ENCODE measurements around the gene TTLL1. TPM values are rescaled to one million over a fixed set of nuclear protein-coding genes. Genes with fewer than 3 reads are reported as not detected.

Gene TTLL1
- total RNA-seq, 1 experiment from 2014 or later: 5.5 TPM

DNA sequence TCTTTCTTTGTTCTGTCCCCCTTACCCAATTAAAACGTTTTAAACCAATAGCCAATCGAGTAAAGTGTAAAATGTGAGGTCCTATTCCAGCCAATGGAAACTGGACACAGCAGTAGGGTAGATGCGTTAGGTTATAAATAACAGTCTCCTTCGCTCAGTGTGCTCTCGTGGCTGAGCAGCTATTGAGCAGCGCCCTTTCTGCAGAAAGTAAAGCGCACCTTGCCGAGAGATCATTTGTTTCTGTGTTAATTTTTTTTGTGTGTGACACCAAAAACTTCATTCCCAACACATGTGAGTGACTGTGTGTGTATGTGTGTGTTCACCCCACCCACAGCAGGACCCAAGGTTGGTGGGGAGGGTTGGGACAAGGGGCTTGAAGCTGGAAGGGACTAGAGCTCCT lies 7.2 kb upstream of the TTLL1 start (continued):
- TF ChIP-seq, protein P1, sequence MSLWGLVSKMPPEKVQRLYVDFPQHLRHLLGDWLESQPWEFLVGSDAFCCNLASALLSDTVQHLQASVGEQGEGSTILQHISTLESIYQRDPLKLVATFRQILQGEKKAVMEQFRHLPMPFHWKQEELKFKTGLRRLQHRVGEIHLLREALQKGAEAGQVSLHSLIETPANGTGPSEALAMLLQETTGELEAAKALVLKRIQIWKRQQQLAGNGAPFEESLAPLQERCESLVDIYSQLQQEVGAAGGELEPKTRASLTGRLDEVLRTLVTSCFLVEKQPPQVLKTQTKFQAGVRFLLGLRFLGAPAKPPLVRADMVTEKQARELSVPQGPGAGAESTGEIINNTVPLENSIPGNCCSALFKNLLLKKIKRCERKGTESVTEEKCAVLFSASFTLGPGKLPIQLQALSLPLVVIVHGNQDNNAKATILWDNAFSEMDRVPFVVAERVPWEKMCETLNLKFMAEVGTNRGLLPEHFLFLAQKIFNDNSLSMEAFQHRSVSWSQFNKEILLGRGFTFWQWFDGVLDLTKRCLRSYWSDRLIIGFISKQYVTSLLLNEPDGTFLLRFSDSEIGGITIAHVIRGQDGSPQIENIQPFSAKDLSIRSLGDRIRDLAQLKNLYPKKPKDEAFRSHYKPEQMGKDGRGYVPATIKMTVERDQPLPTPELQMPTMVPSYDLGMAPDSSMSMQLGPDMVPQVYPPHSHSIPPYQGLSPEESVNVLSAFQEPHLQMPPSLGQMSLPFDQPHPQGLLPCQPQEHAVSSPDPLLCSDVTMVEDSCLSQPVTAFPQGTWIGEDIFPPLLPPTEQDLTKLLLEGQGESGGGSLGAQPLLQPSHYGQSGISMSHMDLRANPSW (CRISPR knock-in tag; conservative IDR thresholded peaks at IDR 0.05; ENCODE audit: low read depth): no peak
- no peak for TF ChIP-seq HMGA2 (CRISPR knock-in tag; IDR thresholded peaks at IDR 0.05)
- TF ChIP-seq ZNF263 (CRISPR knock-in tag; IDR thresholded peaks at IDR 0.05; ENCODE audit: low read depth): no peak
- no peak for TF ChIP-seq SMAD4 (CRISPR knock-in tag; IDR thresholded peaks at IDR 0.05)
- no peak for TF ChIP-seq JAZF1 (CRISPR knock-in tag; IDR thresholded peaks at IDR 0.05)

DNA sequence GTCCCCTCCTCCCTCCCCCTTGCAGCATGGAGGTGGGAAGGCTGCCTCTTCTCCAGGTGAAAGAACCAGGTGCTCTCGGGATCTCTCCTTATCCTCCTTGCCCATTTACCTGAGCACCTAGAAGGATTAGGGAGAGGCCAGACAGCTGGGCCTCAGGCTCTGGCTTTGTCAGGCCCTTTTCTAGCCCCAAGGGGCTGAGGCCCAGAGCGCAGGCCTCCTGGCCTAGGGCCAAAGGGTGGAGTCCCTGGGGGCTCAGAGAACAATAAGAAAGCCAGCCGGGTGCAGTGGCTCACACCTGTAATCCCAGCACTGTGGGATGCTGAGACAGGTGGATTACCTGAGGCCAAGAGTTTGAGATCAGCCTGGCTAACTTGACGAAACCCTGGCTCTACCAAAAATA lies 5.4 kb upstream of the TTLL1 start:
- peaks cover 16% of the 10 kb centered on the region for H3K9me3 Mint-ChIP-seq
- no peak overlapping the region for H3K27ac Mint-ChIP-seq
- no peaks in the 10 kb centered on the region; the same call in none of the 2 replicates for H3K27me3 Mint-ChIP-seq (ENCODE audit: low read depth)
- H3K36me3 Mint-ChIP-seq: peaks cover 11% of the 10 kb centered on the region
- DNase-seq (ENCODE audit: low spot score) (no peak), ATAC-seq (no peak)
- ChIA-PET CTCF (interaction anchor here (0.6 kb wide), 1 partner anchor 555 kb away, joined by 5 read pairs; no protein-coding TSS in a partner anchor), POLR2A (no interaction called here)
- H3K4me1 Mint-ChIP-seq: 0 out of 2 replicates have a peak, but pooled peaks cover 5% of the 10 kb centered on the region
- TF ChIP-seq, protein P2, sequence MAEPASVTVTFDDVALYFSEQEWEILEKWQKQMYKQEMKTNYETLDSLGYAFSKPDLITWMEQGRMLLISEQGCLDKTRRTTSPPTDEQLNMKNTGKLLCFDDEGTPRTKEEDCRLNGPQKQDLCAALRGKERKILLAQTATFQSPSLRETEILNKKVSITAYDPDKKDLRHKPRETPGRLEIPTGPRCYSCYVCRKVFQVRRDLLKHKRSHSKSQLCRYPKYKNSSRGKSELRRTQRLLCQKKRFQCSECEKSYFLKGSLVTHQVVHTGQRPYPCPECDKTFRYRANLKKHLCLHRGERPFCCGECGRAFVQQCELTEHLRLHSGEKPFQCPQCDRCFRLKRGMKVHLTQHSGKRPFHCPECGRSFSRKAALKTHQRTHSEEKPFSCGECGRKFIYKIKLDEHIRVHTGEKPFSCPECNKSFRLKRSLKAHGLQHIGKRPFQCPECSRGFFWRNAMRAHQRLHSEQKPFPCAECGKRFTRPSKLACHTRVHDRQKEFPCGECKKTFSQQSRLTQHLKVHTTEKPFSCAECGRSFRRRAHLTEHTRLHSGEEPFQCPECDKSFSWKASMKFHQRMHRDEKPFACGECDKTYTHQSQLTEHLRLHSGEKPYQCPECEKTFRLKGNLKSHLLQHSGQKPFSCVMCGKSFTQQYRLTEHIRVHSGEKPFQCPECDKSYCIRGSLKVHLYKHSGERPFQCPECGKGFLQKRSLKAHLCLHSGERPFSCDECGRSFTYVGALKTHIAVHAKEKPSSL (CRISPR knock-in tag; conservative IDR thresholded peaks at IDR 0.05): no peak
- TF ChIP-seq, protein P1 (CRISPR knock-in tag; conservative IDR thresholded peaks at IDR 0.05; ENCODE audit: low read depth): no peak
- TF ChIP-seq ETV6 (CRISPR knock-in tag; IDR thresholded peaks at IDR 0.05): no peak
- H3K4me3 Mint-ChIP-seq: no peak overlapping the region

GRCh38 chr22:43094085-43094484 lies 4.9 kb upstream of the TTLL1 start:
- CTCF ChIA-PET: no interaction called here
- no peaks in the 10 kb centered on the region; the same call in none of the 2 replicates for H3K27me3 Mint-ChIP-seq (ENCODE audit: low read depth)

More at GRCh38 chr22:43094085-43094484, 4.9 kb upstream of the TTLL1 start:
- no peak overlapping the region for H3K27ac Mint-ChIP-seq
- H3K36me3 Mint-ChIP-seq: peaks cover 11% of the 10 kb centered on the region
- TF ChIP-seq ATF2 (CRISPR knock-in tag; IDR thresholded peaks at IDR 0.05; ENCODE audit: borderline replicate concordance, low read depth) (no peak), ATF1 (CRISPR knock-in tag; IDR thresholded peaks at IDR 0.05) (no peak), MYBL2 (CRISPR knock-in tag; IDR thresholded peaks at IDR 0.05) (no peak), GTF2I (CRISPR knock-in tag; conservative IDR thresholded peaks at IDR 0.05) (no peak), JAZF1 (CRISPR knock-in tag; IDR thresholded peaks at IDR 0.05) (no peak)
- POLR2A ChIA-PET: no interaction called here
- peaks cover 16% of the 10 kb centered on the region for H3K9me3 Mint-ChIP-seq
- no peak for DNase-seq (ENCODE audit: low spot score)
- H3K4me3 Mint-ChIP-seq: no peak overlapping the region
- H3K4me1 Mint-ChIP-seq: 0 out of 2 replicates have a peak, but pooled peaks cover 5% of the 10 kb centered on the region
- peak; percentile 10 for ATAC-seq
